ENCODE measurements around the gene RAB30.

The RAB30 gene

GRCh38 chr11:83007909-83008580, 63.7 kb downstream of the RAB30 start:
- no peak for FAIRE-seq

DNA sequence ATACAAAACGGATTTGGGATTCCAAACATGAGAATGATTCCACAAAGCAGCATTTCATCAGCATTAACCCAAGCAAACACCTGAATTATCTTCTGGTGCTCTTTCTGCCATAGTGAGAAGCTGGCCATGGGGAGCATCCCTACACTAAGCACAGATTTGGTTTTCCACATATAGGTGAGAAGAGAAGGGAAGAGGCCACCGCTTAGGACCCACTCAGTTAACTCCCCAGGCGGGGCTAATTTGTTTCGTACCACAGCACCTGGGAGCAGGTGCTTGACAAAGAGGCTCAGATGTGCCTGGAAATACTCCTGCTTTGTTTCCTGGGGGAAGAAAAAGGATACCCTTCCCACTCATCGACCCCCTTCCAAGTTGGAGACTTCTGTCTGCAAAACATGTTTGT, 64.2 kb downstream of the RAB30 start:
- FAIRE-seq: no peak

DNA sequence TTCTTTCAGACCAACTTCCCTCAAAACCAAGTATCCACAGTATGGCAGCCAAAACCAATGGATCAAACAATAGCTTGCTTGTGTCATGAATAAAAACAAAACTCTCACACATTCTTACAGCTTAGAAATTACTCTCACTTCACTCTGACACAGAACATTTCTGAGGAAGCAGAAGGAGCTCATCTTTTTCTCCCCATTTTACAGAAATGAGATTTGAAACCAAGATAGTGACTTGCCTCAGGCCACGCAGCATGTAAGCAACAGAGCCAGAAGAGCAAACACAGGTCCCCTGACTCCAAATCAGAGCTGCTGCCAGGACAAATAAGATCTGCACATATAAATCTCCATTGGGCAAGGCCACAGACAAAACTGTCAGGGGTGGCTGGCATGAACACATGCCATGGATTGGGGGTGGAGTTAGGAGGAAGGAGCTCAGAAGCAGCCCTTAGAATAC, 64.8 kb downstream of the RAB30 start:
- FAIRE-seq: no peak

DNA sequence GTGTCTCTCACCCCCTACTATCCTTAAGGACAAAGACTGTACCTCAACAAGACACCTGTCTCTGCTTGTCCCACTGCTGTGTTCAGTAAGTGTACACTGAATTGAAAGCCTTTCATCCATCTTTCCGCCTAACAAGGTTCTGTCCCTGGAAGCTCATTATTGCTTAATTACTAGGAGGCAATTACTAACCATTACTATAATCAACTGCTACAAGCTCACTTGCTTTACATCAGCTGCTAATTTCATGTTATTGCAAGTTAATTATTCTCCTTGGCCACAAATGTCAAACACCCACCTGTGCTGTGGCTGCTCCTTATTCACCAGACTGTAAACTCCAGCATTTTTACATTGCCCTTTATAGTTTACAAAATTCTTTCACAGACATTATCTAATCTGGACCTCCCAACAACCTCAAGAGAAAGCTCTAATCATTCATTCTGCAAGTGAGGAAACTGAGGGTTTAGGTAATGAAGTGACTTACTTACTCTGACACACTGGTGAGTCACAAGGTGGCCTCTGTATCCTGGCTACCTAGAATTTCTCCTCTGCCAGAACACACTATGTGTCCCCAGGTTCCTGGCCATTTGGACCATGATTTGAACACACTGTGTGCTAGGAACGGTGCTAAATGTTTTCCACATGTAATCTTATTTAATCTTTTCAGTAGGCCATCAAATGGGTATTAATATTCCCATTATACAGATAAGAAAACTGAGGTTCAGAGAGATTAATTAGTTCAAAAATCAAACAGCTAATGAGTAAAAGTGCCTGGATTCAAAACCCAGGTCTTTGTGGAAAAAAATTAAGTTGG, 66.7 kb downstream of the RAB30 start:
- FAIRE-seq: no peak

DNA sequence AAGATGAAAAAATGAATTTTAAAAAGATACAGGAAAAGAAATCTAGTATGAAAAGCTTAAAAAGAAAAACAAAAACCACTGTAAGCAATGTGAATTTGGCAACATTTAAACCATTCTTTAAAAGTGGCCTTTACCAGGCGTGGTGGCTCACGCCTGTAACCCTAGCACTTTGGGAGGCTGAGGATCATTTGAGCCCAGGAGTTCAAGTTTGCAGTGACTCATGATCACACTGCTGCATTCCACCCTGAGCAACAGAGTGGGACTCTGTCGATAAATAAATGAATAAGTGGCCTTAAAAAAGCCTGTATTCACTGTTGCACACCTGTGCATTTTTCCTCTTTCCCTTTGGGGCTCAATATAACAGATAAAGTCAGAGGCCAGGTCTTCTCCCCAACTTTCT, 69.2 kb downstream of the RAB30 start:
- FAIRE-seq: no peak

DNA sequence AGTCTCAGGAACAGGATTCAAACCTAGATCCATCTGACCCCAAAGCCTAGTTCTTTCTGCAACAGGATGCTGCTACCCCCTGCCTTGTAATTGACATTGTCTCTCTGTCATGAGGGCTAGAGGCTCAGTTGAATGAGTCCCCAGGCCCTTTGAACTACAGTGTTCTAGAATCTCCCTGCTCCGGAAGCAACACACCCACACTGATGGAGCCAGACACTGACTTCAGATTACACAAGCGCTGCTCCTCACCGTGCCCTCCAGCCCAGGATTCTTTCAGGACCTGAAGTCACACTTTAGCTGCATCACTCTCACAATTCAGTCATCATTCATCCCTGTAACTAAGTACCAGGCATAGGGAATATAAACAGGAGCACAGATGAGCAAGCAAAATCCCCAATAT, 69.6 kb downstream of the RAB30 start:
- no peak for FAIRE-seq

DNA sequence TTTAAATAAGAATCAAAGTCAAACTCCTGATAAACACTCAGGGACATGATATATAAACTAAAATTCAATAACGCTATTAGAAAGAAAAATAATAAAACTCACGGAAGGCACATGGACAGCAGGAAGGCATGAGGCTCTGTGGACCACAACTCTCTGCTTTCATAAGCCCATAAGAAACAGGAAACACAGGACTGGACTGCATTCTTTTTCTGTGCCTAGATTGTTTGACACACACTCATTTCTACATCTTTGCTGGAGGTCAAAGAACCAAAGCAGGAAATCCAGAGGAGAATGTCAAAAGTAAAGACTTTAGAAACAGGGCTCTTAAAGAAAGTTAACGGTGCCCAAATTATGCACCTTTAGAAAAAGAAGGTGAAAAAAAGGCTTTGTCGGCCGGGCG, 71.3 kb downstream of the RAB30 start:
- no peak for FAIRE-seq

GRCh38 chr11:82999232-82999631, 72.5 kb downstream of the RAB30 start:
- no peak for FAIRE-seq

DNA sequence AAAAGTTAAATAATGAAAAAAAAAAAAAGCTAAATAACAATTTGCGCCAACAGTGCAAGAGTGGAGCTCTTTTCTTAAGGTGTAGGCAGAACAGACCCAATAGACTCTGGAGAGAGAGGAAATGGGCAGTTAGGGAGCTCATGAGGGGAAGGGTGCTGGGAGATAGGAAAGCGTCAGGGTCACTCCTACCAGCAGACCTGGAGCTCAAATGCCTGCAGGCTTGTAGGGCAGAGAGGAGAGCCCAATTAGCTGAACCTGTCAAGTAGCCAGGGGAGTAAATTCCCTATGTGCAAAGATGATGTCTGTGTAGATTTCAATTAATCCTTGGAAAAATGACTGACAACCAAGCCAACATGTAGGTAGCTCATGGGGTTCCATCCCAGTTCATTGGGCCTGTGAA, 73.0 kb downstream of the RAB30 start:
- no peak for FAIRE-seq

DNA sequence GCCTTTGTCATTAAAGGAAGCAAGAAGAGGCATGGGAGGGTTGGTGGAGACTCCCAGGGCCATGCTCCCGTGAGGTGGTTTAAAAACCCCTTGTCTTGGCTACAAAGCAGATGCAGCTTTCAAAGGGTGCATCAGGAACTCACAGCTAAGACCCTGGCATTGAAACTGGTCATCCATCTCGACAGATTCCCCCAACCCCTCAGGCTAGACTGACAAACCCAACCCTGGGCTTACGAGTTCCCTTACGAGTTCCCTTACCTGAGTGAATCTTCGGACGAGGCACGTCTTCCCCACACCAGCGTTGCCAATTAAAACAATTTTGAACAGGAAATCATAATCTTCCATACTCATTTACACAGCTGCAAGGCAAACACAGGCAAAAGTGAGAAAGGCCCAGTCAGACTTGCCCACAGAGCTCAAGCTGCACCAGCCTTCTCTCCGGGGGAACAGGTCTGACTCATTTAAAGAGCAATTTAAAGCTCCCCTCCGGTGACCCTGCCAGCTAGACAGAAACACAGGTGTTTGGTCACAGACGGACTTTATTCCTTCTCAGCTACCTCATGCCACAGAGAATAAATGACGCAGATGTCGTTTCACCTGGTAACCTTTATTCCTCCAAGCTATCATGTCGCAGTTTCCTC, 74.6 kb downstream of the RAB30 start:
- no peak for FAIRE-seq

DNA sequence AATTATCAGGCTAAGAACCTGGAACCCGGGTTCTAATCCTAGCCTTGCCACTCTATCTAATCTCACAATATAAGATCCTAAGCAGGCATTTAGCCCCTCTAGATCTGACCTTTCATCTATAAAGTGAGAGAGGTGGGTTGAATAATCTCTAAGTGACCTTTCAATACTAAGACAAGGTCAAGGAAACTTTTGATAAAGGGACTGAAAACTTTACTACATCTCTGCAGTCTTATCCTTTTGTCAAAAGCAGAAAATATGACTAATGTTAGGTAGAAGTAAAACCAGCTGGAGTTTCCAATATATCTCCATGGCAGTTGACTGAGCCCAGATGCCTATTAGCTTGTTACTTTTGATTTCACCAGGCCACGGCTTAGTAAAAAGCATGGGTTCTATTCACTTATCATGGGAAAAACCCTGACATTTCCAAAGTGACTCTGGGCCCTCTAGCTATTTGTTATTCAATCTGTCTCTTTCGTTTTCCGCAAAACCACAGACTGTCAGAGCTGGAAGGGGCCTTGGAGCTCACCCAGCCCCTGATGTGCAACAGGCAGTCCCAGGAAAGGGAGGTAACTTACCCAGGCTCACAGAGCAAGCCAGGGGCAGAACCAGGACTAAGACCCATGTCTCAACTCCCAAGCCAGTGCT, 75.8 kb downstream of the RAB30 start:
- no peak for FAIRE-seq

DNA sequence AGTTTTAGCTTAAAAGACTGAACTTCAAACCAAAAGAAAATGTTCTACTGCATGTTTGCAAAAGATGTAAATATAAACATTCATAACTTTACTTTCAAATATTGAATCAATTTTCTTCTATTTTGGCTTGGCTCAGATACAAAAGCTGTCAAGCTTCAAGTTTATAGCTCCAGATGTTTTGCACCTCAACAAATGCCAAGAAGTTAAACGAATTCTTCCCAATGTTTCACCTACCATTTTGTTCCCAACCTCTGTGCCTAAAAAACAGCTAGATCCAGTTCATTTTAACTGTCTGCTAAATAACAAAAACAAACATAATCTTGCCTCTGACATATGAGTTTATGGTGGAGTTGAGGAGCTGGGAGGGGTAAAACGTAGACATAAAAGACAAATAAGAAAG, 76.5 kb downstream of the RAB30 start:
- no peak for FAIRE-seq

GRCh38 chr11:82994604-82995230, 77.0 kb downstream of the RAB30 start:
- no peak for FAIRE-seq

- FAIRE-seq: no peak
Observed at GRCh38 chr11:82992223-82992622, 79.5 kb downstream of the RAB30 start.

- no peak for FAIRE-seq
Observed at GRCh38 chr11:82989628-82990404, 81.9 kb downstream of the RAB30 start.

GRCh38 chr11:82988936-82989627, 82.6 kb downstream of the RAB30 start:
- FAIRE-seq: no peak

DNA sequence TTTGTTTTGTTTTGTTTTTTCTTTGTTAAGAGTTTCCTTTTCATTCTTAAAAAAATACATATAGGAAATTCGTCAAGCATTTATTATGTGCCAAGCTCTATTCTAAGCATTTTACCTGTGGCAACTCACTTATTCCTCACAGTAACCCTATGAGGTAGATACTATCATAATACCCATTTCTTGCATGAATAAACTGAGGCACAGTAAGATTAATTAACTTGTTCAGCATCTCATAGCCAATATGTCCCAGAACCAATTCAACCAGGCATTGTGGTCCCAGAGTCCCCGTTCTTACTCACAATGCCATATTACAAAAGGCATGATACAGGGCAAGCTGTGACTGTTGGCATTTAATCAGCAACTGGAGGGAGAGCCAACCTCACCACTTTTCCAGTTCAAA, 83.7 kb downstream of the RAB30 start:
- FAIRE-seq: no peak

- FAIRE-seq: no peak
Observed at GRCh38 chr11:82986446-82986845, 85.3 kb downstream of the RAB30 start.

DNA sequence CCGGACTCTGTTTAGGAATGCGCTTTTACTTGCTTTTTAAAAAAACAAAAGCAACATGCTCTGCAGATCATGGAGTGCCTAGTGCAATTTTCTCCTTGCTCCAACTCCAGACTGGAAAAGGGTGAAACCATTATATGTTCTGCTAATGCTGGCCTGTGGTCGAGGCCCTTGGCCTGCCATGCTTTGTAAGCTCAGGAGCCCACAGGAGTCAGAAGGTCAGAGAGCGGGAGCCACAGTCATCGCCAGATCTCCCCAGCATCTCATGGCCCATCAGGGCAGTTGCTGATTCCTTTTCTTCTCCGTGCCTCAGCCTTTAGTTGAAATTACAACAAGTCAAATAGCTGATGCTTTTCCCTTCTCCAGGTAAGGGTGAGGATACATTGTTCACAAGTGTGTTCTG, 89.8 kb downstream of the RAB30 start:
- no peak for FAIRE-seq

DNA sequence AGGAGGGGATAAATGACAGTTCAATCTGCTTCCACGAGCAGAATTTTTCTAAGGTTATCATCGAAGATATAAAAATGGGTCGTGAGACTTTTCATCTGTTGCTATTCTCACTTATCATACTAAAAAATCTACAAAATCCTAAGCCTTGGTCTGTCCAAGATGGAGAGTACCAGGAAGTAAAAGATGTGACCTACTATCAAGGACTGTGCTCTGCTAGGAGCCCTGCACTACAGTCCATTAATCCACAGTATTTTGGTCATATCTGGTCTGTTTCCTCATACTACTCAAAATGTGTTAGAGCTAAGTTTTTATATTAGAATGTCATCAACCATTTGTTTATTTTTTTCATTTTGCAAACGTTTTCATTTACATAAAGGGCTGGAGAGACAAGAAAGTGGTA, 90.8 kb downstream of the RAB30 start:
- FAIRE-seq: no peak

DNA sequence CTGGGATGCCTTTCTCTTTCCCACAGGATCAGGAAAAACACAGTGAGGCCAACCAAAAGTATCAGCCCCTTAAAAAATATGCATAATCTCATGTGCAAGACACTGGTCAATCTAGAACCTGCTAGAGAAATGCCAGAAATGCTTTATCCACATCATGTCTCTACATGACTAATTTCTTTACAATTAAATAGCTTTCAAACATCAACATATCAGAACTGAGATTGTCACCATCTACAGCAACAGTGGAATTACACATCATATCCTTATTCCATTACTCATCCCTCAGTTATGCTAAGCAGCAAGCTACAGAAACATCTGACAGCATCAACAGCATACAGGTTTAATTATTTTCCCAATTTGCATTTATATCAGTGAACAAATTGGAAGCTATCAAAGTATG, 91.4 kb downstream of the RAB30 start:
- FAIRE-seq: no peak

- FAIRE-seq: no peak
Observed at GRCh38 chr11:82979824-82980223, 91.9 kb downstream of the RAB30 start.
